Epidermal melanocyte (primary cell): ENCODE results near the gene TMA7B.

ENCODE experiments used
- DNase-seq: peaks from one replicate; pipeline ENCODE4 v3.0.0; 2011; ENCODE audit warnings: low spot score; ENCODE audit not compliant: insufficient read length

The TMA7B gene

DNA sequence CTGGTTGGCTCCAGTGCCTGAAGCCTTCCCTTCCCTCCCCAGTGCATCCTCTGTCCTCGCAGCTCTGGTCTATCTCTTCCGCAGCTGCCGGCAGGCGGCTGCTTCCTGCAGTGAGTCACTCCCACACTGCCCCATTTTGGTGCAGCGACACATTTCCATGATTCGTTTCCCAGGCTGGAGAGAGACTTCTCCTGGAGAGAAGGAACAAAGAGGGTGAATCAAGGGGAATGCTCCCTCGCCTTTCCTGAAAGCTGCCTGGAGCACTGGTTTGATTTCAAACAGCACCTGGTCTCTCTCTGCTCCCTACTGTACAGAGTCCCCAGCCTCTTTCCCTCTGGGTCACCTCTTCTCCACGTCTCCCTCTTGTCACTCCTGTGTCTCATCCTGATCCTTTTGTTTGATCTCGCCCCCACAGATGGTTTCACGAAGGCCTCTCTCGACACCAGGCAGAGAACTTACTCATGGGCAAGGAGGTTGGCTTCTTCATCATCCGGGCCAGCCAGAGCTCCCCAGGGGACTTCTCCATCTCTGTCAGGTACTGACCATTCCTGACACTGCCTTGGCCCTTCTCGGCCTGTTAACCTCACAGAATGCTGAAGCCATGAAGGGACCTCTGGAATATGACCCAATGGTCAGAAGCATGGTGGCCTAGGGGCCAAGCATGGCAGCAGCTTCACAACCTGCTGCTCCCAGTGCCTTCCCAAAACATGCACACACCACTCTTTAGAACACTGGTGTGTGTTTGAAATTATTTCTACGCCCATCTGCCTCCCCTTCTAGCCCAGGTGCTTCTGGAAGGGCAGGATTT lies at the start of gene TMA7B:
Gene TMA7B (plus strand): TSS at position 758 of the 808 bp plus-strand sequence. CDS start 3,978 bp downstream, outside the sequence.
- DNase-seq = no peak

DNA sequence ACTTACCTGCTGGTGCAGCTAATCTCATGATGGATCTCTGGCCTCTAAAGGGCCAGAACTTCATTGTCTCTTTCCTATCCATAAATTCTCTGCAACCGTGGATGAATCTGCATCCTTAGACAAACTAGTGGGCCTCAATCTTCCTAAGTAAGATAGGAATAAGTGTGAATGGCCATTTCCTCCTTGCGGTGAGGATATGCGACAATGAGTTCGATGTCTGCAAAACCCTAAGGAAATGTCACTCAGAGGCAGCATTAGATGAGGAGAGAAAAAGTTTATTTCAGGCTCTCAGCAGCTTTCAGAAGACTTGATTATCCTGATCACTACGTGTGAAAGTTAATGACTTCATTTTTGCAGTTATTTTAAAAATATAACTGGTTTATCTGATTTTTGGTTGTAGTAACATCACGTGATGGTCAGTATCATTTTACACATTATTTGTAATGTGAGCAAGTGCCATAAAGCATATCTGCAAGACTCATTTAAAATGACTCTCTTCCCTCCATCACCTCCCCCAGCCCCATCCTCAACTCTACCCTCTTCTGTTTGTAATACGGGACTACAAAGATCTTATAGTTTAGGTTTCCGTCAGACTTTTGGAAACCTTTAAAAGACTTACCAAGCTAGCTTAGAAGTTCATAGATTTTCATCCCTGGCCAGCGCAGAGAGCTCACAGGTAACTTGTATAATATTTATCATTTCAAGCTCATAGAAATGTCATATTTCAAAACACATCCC lies 49.2 kb upstream of the TMA7B start:
- no peak for DNase-seq

DNA sequence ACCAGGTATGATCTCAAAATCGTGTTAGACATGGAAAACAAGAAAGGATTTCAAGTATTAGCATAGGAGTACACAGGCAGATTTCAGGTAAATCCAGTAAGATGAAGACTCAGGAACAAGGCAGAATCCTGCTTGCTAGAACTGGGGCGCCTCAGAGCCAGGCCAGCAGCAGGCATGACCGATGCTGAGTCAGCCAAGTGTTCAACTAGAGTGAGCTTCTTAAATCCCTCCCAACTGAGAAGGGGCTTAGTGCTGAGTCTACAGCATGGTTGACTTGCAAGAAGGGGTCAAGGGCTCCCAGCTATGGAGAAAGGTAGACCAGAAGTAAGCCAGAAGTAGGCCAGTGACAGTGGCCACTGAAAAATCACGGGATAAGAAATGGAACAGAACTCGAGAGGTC lies 46.9 kb upstream of the TMA7B start:
- no peak for DNase-seq

DNA sequence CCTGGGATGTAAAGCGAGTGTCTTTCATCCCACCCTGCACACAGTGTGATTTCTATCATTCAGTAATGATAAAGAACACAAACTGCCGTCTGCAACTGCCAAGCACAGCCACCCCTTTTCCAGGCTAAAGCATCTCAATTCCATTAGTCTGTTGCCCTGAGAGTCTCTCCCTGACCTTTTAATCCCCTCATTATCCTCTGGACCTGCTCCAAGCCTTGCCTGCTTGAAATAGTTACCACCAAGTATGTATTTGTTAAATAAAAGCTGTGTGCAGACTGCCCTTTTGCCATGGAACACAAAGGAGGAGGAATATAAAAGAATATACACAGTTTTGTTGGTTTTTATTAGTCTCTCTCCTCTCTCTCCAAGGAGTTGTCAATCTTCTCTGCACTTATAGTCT lies 46.3 kb upstream of the TMA7B start:
- no peak for DNase-seq

DNA sequence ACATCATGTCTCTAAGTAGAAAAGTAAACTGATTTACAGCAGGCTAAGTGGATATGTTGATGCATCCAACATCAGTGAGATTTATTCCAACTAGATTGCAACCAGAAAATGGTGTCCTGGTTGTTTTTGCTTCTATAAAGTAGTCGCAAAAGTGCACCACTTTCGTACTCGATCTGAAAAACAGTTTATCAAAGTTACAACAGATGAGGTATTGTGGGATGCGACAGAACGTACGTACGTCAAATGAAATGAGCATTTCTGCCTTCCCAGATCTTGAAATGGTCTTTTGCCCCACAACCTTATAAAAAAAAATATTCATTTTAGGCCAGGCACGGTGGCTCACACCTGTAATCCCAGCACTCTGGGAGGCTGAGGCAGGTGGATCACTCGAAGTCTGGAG lies 45.6 kb upstream of the TMA7B start:
- no peak for DNase-seq

DNA sequence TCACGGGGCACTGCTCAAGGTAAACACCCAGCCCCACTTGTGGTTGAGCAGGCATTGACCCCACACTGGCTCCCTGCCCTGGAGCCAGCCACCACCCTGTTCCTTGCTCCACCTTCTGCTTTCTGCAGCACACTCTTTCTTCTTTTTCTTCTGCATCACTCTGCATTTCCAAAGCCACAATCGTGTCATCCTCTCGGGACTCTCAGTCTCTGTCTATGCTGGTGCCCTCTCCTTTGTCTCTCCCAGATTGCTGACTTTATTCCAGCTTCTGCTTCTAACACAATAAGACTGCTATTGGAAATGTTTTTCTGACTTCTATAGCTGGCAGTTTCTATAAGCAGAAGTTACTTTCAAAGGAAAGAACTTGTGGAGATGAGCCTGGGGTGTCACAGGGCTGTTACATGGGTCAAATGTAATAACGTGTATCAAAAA lies 44.9 kb upstream of the TMA7B start:
- DNase-seq = no peak

DNA sequence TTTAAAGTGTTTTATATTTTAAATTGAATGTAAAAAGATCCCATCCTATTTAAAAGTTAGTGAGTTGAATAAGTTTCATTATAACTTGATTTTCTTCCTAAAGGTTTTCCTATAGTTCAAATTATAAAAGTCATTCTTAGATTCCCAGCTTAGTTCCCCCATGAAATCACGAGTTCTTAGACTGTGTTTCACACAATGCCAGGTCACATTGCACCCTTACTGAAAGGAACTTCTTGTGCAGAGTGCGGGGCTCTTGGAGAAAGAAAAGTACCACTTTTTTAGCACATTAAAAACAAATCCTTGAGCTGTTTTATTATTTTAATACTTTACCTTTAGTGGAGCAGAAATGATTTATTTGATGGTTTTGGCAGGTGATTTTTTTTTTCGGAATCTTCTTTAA lies 43.7 kb upstream of the TMA7B start:
- no peak for DNase-seq

DNA sequence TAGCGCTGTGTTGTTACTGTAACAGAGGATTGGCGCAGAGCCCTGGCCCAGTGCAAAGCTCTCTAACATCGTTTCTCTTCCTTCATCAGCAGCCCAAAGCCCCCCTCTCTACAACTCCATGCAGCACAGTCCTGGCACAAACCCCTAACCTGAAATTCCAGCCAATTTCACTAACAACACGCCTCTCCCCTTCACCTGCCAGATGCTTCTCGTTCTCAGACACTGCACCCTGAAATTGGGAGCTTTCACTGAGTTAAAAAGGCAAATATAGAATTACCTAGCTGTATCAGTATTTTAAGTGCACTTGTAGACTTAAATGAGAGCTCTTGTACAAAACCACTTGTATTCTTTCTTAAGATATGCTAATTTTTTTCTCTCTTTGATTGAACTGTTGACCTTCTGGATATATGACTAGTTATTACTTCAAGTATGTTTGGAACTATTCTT lies 43.0 kb upstream of the TMA7B start:
- DNase-seq = no peak

DNA sequence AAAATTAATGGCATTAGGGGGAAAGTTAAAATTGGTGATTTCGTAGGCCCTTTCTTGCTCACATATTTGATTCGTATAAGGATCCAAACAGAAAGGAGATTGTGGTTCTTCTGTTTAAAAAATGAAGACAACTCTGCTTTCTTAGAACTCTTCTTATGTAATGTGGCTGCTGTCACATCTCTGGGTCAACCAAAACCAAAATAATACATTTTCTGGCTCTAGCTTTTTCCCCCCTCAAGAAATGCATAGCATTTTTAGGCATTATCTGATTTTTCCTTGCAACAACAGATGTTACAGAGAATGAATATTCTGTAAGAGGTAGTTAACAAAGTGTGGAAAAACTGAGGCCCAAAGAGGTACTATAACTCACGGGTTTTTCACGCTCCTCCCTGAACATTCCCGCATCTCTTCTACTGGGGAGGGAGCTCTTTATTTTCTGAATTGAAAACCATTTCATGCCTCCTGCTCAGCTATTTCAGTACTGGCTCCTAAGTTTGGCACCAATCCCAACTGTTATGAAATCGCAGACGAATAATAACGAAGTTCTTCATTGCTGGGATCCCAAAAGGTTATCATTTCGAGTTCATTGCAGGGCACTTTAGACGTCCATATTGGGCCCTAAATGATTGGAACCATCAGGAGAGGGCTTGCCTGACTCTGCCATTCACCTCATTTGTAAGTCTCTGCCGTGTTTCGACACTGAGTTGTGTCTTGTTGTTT lies 42.3 kb upstream of the TMA7B start:
- DNase-seq = no peak

DNA sequence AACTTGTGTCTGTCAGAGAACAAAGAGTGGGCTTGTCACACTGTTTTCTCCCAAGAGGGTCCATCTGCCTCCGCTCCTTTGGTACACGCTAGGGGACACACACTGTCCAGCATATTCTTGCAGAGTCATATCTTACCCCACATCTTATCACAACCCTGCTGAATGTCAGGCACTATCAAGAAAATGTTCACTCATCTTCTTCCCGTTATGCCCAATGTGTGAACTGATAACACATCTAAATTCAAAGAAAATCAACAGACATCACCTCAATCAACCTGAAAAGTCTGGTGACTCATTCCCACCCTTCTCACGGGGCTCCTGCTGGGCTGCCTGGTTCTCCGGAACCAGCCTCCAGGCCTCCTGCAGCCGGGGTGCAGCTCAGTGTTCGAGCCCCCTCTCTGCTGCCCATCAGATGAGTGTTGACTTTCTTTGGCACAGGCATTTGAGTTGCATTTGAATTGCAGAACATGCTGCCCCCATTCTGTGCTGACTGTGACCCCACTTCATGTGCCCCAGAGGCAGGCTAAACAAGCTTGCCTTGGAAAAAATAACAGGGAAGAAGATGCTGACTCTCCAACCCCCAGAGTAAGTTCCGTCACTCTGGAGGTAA lies 40.0 kb upstream of the TMA7B start:
- no peak for DNase-seq

DNA sequence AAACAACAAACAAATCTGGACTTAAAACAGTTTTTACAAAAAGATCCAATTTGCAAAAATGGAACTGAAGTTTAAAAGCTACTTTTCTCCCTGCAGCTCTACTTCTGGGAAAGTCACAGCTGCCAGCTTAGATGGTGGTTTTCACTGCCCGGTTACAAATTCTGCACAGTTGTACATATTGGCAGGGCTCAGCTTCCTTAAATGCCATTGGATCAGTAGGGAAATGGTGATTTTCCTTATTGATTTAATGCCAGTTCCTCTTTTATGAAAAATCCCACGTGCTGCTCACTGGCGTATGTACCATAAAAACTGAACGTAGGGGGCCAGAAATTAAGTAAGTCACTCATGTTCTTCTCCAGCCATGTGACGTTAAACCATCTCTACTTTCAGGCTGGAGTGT lies 36.5 kb upstream of the TMA7B start:
- DNase-seq = no peak

DNA sequence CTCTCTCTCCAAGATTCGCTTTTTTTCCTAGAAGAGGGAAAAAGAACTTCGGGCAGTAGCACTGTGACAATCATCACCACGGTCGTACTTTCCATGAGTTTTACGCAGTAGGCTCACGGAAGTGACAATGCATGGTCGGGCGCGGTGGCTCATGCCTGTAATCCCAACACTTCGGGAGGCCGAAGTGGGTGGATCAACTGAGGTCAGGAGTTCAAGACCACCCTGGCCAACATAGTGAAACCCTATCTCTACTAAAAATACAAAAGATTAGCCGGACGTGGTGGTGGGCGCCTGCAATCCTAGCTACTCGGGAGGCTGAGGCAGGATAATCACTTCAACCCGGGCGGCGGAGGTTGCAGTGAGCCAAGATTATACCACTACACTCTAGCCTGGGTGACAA lies 35.9 kb upstream of the TMA7B start:
- DNase-seq = no peak

DNA sequence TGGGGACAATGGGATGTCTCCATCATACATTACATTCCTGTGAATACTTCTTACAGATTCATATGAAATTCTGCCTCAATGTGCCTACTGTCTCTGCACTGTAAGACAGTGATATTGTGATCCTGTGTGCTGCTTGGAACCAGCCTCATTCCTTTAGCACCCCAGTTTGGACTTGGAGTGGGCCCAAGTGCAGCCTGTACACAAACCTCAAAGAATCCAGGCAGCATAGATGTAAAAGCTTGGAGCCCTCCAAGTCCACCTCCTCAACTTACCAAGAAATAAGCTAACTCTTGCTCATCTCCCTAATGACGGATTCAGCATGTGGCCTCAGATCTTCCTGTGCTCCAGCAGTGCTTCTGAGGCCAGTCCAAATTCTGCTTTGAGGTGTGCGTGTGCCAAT lies 34.9 kb upstream of the TMA7B start:
- DNase-seq = no peak

DNA sequence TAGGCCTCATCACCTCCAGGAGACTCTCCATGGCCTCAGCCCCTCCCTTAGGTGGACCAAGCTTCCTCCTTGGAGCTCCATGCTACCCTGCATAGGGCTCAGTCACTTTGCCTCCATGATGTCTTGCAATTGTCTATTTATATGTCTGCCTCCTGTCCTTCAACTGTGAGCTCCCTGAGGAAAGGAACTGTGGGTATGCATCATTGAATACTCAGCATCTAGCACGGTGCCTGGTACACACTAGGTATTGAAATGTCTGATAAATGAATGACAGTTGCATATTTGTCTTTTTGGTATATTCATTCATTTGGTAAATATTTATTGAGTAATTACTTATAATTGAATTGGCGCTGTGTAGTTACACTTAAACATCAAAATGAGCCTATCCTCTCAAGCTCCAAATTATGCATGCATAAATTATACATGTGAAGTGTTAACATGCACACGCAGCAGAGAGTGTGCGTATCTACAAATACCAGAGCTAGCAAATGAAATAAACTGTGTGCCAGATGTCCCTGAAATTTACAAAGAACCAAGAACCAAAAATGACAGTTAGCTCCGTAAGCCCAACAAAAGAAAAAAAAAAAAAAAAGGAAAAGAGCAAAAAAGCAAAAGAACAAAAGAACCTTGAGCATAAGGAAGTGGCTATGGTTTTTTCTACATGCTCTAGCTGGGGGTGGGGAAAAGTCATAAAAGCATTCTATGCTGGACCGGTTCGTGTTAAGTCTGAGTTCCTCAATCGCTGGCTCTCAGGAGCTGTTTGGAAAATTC lies 34.1 kb upstream of the TMA7B start:
- no peak for DNase-seq

DNA sequence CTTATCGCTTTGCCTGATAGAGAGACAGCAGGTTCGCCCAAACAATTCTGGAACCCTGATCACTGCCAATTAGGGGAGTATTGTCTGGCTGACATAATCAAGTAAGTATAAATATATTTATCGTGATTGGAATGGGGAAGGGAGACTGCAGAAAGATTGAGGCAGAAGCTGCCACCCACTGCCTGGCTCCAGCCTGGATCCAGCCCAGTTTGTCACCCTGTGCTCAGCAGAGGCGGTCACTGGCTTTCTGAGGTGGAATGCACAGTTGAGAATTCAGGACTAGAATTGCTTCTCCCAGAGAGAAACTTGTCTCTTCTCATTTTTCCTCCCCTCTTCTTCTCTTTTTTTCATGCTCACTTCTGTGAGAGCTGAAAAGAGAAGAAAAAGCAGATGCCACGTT lies 33.4 kb upstream of the TMA7B start:
- DNase-seq = no peak

DNA sequence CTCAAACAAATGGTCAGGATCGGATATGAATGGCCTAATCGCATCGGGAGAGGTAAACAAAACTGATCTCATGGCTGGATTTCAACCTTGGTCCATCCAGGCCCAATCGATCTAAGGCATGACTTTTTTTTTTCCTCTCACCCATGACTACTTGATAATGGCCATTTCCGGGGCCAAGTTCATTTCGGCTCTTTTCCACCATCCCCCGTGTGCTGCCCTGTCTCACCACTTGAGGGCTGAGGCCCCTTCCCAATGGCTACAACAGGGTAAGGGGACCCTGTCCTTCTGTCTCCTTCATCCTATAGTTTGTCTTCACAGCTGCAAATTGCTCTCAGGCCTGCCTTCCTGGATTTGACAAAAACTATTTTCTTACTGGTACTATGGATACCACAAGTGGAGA lies 32.7 kb upstream of the TMA7B start:
- no peak for DNase-seq

DNA sequence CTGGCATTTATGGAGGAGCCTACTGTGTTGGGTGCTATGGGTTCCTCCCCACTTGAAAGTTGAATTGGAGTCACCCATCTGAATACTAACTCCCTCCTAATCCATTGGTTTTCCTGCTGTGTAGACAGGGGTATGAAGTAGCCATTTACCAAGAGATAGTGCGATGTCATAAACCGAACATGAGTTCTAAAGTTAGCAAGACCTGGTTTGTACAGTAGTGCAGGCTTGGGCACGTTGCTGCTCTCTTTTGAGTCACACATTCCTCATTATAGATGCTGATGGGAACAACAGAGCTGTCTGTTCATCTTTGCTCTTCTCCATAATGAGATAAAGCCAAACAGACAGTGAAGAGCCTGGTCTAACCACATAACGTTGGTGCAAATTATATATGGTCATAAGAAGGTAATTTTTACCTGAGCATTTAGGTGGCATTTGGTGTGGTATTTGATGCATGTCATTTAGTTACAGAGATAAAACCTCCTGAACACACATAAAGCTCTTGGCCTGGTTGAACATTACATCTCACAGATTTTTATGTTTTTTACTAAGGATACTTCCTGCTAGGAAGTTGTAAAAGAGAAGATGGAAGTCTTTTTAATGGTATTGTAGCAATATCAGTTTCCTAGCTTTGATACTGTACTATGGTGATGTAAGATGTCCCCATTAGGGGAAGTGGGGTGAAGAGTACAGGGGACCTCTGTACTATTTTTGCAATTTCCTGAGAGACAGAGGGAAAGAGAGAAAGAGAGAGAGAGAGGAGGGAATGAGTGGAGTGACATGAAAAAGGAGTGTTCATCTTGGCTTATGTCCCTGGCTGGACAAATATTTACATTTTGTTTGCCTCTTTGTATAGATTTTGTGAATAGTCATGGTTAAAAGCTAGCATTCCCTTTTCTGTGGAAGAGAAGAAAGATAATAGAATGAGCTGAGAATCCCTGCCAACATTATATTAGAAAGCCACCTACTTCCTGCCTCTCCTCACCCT lies 31.4 kb upstream of the TMA7B start:
- DNase-seq = no peak

DNA sequence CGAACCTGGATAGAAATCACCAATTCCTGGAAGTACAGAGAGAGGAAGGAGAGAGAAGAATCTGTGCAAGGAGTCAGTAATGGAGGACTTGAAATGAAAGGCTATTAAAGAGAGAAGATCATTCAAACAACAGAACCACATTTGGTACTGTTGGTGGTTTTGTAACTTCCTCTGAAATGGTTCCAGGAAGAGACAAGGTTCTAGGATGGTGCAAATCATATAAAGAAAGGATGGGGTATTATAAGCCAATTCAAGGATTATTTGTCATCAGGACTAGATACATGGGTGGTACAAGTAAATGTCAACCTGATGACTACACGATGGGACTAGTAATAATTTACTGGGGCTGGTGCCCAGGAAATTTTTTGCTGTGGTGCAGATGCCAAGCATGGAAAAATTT lies 28.9 kb upstream of the TMA7B start:
- no peak for DNase-seq

DNA sequence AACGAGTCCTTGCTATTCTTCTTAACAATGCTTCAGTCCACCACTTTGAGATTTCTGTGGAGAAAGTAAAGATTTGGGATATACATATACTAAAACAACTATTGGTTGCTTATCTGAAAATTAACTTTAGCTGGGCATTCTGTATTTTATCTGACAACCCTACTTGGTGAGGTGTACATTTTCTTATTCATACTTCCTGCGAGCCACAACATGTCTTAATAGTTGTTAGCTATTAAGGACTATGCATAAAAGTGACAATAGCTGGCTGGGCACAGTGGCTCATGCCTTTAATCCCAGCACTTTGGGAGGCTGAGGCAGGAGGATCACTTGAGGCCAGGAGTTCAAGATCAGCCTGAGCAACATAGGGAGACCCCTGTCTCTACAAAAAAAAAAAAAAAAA lies 28.0 kb upstream of the TMA7B start:
- DNase-seq = no peak
